ENCODE measurements around the gene EFCAB7.

DNA sequence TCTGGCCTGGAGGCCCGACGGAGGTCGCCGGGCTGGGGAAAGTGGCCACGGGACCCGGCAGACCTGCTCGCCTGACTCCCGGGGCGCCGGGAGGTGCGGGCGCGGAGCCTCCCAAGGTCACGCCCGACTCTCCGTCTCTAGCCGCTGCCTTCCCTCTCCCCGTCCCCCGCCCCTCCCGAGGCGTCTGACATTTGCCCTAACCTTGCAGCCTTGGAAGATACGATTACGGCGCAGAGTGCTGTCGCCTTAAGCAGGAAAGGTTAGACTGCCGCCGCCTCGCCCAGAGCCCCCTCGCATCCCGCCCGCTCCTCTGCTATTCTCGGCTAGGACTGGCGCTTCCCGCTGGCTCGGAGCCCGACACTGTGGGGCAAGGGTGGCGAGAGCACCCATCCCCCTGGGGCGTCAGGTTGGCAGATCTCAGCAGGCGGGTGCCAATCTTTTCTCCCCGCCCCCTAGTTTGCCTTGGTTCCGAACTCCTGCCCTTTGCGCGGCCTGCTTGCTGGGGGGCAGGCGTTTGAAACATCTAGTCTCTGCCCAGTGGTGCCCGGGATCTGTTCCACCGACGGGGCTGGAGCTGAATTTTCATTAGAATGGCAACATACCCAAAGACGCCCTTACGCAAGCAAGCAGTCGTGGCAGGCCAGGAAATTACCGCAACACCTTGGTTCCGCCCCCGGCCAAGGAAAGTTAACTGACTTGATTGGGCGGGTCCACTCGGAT is 70.7 kb downstream of the EFCAB7 start:
- TF ChIP-seq POLR2A (IDR thresholded peaks at IDR 0.05): no peak
- TF ChIP-seq, protein P1, sequence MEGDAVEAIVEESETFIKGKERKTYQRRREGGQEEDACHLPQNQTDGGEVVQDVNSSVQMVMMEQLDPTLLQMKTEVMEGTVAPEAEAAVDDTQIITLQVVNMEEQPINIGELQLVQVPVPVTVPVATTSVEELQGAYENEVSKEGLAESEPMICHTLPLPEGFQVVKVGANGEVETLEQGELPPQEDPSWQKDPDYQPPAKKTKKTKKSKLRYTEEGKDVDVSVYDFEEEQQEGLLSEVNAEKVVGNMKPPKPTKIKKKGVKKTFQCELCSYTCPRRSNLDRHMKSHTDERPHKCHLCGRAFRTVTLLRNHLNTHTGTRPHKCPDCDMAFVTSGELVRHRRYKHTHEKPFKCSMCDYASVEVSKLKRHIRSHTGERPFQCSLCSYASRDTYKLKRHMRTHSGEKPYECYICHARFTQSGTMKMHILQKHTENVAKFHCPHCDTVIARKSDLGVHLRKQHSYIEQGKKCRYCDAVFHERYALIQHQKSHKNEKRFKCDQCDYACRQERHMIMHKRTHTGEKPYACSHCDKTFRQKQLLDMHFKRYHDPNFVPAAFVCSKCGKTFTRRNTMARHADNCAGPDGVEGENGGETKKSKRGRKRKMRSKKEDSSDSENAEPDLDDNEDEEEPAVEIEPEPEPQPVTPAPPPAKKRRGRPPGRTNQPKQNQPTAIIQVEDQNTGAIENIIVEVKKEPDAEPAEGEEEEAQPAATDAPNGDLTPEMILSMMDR (IDR thresholded peaks at IDR 0.05 in 8 of 11, conservative IDR thresholded peaks at IDR 0.05 in 3 of 11): no peak
